Measurements from ENCODE around the gene NTRK3. TPM values are rescaled to one million over a fixed set of nuclear protein-coding genes. Genes with fewer than 3 reads are reported as not detected.

Gene NTRK3
- total and polyA plus RNA-seq, 2 of the 8 experiments (the other 6 are each of a cell fraction or from before 2014, with no cell fraction given): 4.5 to 6.8 TPM

GRCh38 chr15:88038261-88038660, 218.3 kb downstream of the NTRK3 start:
- 98% methylated on average over 4 of the region's 4 CpGs; no CpG with 5 or more reads in 1 of the 2 experiments for WGBS, 2 experiments (ENCODE audit: extremely low coverage in 1 of 2, insufficient coverage in 1 of 2, insufficient read length in 1 of 2, insufficient replicate concordance in 2 of 2, low coverage in 1 of 2, low lambda C conversion rate in 2 of 2, missing lambda C conversion rate in 1 of 2)
- POLR2A ChIA-PET (ENCODE audit: partially characterized antibody): interaction anchor here (0.6 kb wide), 1 partner anchor 223 kb away, joined by 3 read pairs; no protein-coding TSS in a partner anchor
- no peak for TF ChIP-seq CHD1 (IDR thresholded peaks at IDR 0.05; ENCODE audit: low read depth, low read length)
- TF ChIP-seq CBX5 (IDR thresholded peaks at IDR 0.05; ENCODE audit: low read depth, low read length): no peak
- TF ChIP-seq TAF1 (IDR thresholded peaks at IDR 0.05; ENCODE audit: low read depth, low read length): no peak
- no peak for TF ChIP-seq CBX8 (IDR thresholded peaks at IDR 0.05; ENCODE audit: borderline replicate concordance, low read depth, low read length)
- no peak for TF ChIP-seq JUN (IDR thresholded peaks at IDR 0.05; ENCODE audit: low read depth, low read length)
- TF ChIP-seq NRF1 (IDR thresholded peaks at IDR 0.05; ENCODE audit: low read depth, low read length): no peak
- no peak for TF ChIP-seq PHF8 (conservative IDR thresholded peaks at IDR 0.05; ENCODE audit: low read depth, low read length)
- no peak for TF ChIP-seq CHD2 (IDR thresholded peaks at IDR 0.05; ENCODE audit: low read length)
- TF ChIP-seq SUZ12 (IDR thresholded peaks at IDR 0.05; ENCODE audit: low read length): no peak
- TF ChIP-seq EP300 (IDR thresholded peaks at IDR 0.05; ENCODE audit: borderline replicate concordance in 1 of 2, low read depth in 2 of 2, low read length in 2 of 2): no peak
- TF ChIP-seq POLR2AphosphoS5 (IDR thresholded peaks at IDR 0.05; ENCODE audit: low read depth, low read length): no peak
- TF ChIP-seq CEBPB (IDR thresholded peaks at IDR 0.05; ENCODE audit: low read depth, low read length): no peak
- no peak for TF ChIP-seq POU5F1 (IDR thresholded peaks at IDR 0.05; ENCODE audit: low read depth, low read length)

More at GRCh38 chr15:88038261-88038660, 218.3 kb downstream of the NTRK3 start:
- H3K36me3 ChIP-seq (ENCODE audit: control insufficient read depth in 2 of 4, insufficient read depth in 4 of 4, low read length in 3 of 4): no peaks in the 10 kb centered on the region
- no peaks in the 10 kb centered on the region for H4K20me1 ChIP-seq (replicated peaks in 1 of 2; ENCODE audit: control insufficient read depth in 1 of 2, insufficient read depth in 2 of 2, low read length in 2 of 2)
- H3K9ac ChIP-seq (replicated peaks in 1 of 4; ENCODE audit: extremely low read depth in 1 of 4, low read depth in 3 of 4, low read length in 3 of 4): no peak overlapping the region
- no peak for FAIRE-seq
- H3K4me2 ChIP-seq (ENCODE audit: insufficient read depth in 1 of 2, low read depth in 2 of 2, low read length in 2 of 2): no peak overlapping the region
- DNase-seq (ENCODE audit: low read depth in 1 of 2, low spot score in 2 of 2): no peak
- H3K4me1 ChIP-seq (replicated peaks in 1 of 4; ENCODE audit: control insufficient read depth in 3 of 4, insufficient read depth in 4 of 4, low read length in 3 of 4): peaks cover 10 to 21% (median 12%) of the 10 kb centered on the region in 4 experiments
- H2BK120ac ChIP-seq (replicated peaks; ENCODE audit: low read depth, low read length): no peak overlapping the region
- no peak overlapping the region for H3K27ac ChIP-seq (ENCODE audit: low read depth, low read length)
- no peak overlapping the region for H3K4ac ChIP-seq (replicated peaks; ENCODE audit: insufficient read length, low read depth, low read length)
- 0 out of 7 replicates have a peak, but pooled peaks cover 0 to 3% (median 0%) of the 10 kb centered on the region in 4 experiments for H3K27me3 ChIP-seq (replicated peaks in 1 of 4; ENCODE audit: control insufficient read depth in 3 of 4, extremely low read depth in 1 of 4, insufficient read depth in 3 of 4, low read length in 3 of 4)
- H2AFZ ChIP-seq (ENCODE audit: low read length): no peak overlapping the region
- H2BK12ac ChIP-seq (ENCODE audit: low read depth, low read length): peak overlapping the region; percentile 60; the same call in 1 of the 2 replicates
- H3K23me2 ChIP-seq (ENCODE audit: low read depth, low read length): no peaks in the 10 kb centered on the region
- H3K79me2 ChIP-seq (ENCODE audit: control insufficient read depth in 1 of 2, insufficient read depth in 2 of 2, low read length in 2 of 2): no peaks in the 10 kb centered on the region
- H4K5ac ChIP-seq (ENCODE audit: insufficient read length, low read depth, low read length): no peak overlapping the region
- no peak overlapping the region for H3K23ac ChIP-seq (ENCODE audit: insufficient read length)
- CTCF ChIA-PET (ENCODE audit: partially characterized antibody): interaction anchor here (1.1 to 1.2 kb wide), 3 partner anchors 9 to 209 kb away, joined by 3 to 4 read pairs (median 4); no protein-coding TSS in a partner anchor
- no peaks in the 10 kb centered on the region for H3K79me1 ChIP-seq (ENCODE audit: low read depth, low read length)
- no peaks in the 10 kb centered on the region for H3K9me3 ChIP-seq (ENCODE audit: insufficient read depth in 2 of 2, low read depth in 1 of 2, low read length in 1 of 2)
- no peak overlapping the region for H2BK15ac ChIP-seq (ENCODE audit: low read length)
- no peak overlapping the region for H3K56ac ChIP-seq (replicated peaks; ENCODE audit: insufficient read length, low read depth, low read length)
- no peak overlapping the region for H3K18ac ChIP-seq (ENCODE audit: extremely low read depth, low read length)
- H4K8ac ChIP-seq (ENCODE audit: extremely low read depth, insufficient read depth, low read length): 0 out of 2 replicates have a peak overlapping the region, but pooled peaks have one; percentile 42
- H3K4me3 ChIP-seq (ENCODE audit: extremely low read depth in 1 of 4, insufficient read depth in 2 of 4, low read depth in 3 of 4, low read length in 4 of 4): no peak overlapping the region
- no peak overlapping the region for H2BK20ac ChIP-seq (ENCODE audit: low read length)
- H4K91ac ChIP-seq (replicated peaks; ENCODE audit: insufficient read length, low read length): peak overlapping the region; percentile 82
- H3K14ac ChIP-seq (ENCODE audit: insufficient read length): no peak overlapping the region
- peak overlapping the region; percentile 76; the same call in 1 of the 2 replicates for H2AK5ac ChIP-seq (ENCODE audit: low read depth, low read length)
- H2BK5ac ChIP-seq (ENCODE audit: low read depth, low read length): peak overlapping the region; percentile 12; the same call in 1 of the 2 replicates
